ENCODE measurements around the gene CELA3A.

Gene CELA3A, protein sequence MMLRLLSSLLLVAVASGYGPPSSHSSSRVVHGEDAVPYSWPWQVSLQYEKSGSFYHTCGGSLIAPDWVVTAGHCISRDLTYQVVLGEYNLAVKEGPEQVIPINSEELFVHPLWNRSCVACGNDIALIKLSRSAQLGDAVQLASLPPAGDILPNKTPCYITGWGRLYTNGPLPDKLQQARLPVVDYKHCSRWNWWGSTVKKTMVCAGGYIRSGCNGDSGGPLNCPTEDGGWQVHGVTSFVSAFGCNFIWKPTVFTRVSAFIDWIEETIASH

DNA sequence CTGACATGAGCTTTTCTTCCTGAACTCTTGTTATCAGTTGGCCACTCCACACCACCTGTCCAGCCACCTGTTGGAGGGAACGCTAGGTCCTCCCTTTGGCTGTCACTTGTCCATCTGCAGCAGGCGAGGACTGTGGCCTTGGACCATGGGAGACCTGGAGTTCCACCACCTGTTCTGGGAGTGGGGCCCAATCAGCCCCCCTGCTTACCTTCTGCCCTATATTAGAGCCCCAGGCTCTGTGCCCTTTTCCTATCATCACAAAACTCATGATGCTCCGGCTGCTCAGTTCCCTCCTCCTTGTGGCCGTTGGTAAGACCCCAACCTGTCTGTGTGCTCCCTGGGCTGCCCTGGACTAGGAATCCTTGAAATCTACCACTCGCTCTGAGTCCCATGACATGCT, at the start of gene CELA3A:
CELA3A (plus strand) TSS at position 249 of the 400 bp plus-strand sequence; CDS start at position 267, 18 bp downstream.
- no peak for TF ChIP-seq CTCF (IDR thresholded peaks at IDR 0.05; ENCODE audit: insufficient read depth, low read depth, low read length, missing control alignments)
- no peak for DNase-seq (ENCODE audit: low read depth)
- H3K4me3 ChIP-seq (ENCODE audit: low read depth, low read length) = no peak within 1 kb of the TSS

DNA sequence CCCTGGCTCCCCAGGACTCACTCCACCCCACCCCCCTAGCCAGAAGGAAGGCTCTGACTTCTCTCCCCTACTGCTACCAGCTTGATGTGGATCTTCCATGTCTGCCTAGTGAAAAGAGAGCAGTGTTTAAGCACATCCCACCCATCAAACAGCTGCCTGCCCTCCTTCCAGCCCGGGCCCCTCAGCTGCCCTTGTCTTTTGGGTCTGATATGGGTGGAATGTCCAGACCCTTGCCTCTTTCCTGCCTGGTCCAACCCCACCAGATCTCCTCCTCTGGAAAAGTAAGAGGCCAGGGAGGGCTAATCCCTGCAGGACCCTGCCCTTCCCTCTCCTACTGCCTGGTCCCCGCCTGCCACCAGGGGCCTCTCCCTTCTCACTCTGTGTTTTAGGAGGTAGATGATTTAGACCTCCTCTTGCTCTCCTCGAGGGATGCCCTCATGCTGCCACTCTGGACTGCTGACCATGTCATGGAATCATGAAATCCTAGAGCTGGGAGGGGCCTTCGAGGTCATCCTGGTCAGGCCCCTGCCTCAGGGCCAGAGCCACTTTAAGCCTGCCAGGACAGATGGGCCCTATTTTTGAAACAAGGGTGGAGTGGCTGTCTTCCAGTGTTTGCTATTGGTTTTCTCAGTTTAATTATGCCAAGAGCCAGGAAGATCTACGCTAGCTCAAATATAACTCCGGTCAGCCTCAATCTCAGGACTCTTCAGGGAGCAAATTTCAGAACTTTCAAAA, 48.5 kb upstream of the CELA3A start:
- DNase-seq (ENCODE audit: low read depth) = no peak
- no peak for TF ChIP-seq CTCF (IDR thresholded peaks at IDR 0.05; ENCODE audit: insufficient read depth, low read depth, low read length, missing control alignments)
- H3K4me3 ChIP-seq (ENCODE audit: low read depth, low read length) = no peak overlapping the region

DNA sequence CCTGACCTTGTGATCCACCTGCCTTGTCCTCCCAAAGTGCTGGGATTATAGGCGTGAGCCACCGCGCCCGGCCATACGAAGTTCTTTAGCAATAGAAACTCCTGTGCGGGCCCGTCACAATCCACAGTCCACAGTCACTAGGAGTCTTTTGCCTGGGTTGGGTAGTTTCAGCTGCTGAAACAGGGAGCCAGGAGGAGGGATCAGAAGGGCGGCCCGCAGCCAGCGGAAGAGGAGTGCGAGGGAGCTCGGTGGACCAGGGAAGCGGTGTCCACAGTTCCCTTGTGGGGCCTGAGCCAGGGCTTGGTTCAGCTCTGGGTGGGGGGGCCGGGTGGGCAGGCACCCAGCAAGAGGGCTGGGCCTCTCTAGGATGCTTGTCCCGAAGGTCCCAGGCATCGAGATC, 46.4 kb upstream of the CELA3A start:
- no peak for DNase-seq (ENCODE audit: low read depth)
- TF ChIP-seq CTCF (IDR thresholded peaks at IDR 0.05; ENCODE audit: insufficient read depth, low read depth, low read length, missing control alignments) = no peak
- H3K4me3 ChIP-seq (ENCODE audit: low read depth, low read length) = no peak overlapping the region

GRCh38 chr1:21955501-21956281, 45.8 kb upstream of the CELA3A start:
- H3K4me3 ChIP-seq (ENCODE audit: low read depth, low read length) = no peak overlapping the region
- no peak for TF ChIP-seq CTCF (IDR thresholded peaks at IDR 0.05; ENCODE audit: insufficient read depth, low read depth, low read length, missing control alignments)
- peak; percentile 43 for DNase-seq (ENCODE audit: low read depth)

DNA sequence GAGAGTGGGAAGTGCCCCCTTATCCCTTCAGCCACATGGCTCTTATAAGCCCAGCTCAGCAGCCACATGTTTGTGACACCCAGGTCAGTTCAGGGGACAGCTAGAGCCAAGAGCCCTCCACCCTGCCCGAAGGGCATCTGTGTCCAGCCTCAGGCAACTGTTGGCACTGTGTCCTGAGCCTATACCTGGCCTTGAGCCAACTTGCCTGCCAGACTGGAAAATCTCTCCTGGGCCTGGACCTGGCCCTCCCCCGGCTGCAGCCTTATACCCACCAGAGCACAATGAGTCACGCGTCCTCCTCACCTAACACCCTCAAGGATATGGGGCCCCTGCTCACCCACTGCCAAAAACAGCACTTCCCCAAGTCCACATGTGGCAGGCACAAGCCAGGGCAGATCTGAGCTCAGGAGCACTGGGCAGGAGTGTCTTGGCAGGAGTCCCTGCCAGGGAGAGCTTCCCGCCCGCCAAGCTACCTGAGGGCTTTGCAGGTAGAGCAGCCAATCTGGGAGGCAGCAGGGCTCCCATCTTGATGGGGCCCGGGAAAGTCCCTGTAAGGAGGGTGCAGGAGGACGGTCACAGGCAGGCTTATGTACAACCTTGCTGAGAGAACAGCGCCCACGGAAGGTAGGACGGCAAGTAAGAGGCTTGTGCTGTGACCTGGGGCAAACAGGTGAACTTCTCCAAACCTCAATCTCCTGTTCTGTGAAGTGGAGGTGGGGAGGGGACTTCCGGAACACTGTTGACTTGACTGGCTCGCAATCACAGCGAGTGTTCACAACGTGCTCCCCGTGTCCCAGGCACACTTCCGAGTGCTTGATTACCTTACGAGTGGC, 44.5 kb upstream of the CELA3A start:
- no peak for DNase-seq (ENCODE audit: low read depth)
- no peak overlapping the region for H3K4me3 ChIP-seq (ENCODE audit: low read depth, low read length)
- TF ChIP-seq CTCF (IDR thresholded peaks at IDR 0.05; ENCODE audit: insufficient read depth, low read depth, low read length, missing control alignments) = no peak

GRCh38 chr1:21961337-21961736, 40.1 kb upstream of the CELA3A start:
- no peak overlapping the region for H3K4me3 ChIP-seq (ENCODE audit: low read depth, low read length)
- DNase-seq (ENCODE audit: low read depth) = no peak
- no peak for TF ChIP-seq CTCF (IDR thresholded peaks at IDR 0.05; ENCODE audit: insufficient read depth, low read depth, low read length, missing control alignments)

Measured in GM12865 (cell line).